ENCODE measurements around the gene AKAP8L. TPM values are rescaled to one million over a fixed set of nuclear protein-coding genes. Genes with fewer than 3 reads are reported as not detected.

The AKAP8L gene
- total and polyA plus RNA-seq, 12 donors = 48.3 to 652 (median 131) TPM

GRCh38 chr19:15432018-15432494 lies 13.3 kb upstream of the AKAP8L start:
- 0 to 3% (median 1%) methylated on average over 6 to 39 of the region's 44 CpGs for WGBS, 4 donors
- intact Hi-C loops (cut with DNase I) = no loop called here
- H3K4me1 ChIP-seq (replicated peaks in 1 of 2) = peaks cover 27 to 32% of the 10 kb centered on the region in 2 donors
- peak overlapping the region; percentile 5 to 96 (median 76) for H3K4me3 ChIP-seq
- no peaks in the 10 kb centered on the region for H3K27me3 ChIP-seq
- H3K36me3 ChIP-seq (replicated peaks in 1 of 2) = peaks cover 0 to 10% of the 10 kb centered on the region in 2 donors
- DNase-seq = no peak
- TF ChIP-seq POLR2A (IDR thresholded peaks at IDR 0.05) (no peak), CTCF (IDR thresholded peaks at IDR 0.05) (no peak)
- H3K27ac ChIP-seq = peak overlapping the region in 2 of 5 donors; percentile 30 to 97
- H3K9me3 ChIP-seq (replicated peaks in 1 of 3) = no peaks in the 10 kb centered on the region

- H3K4me3 ChIP-seq = peak overlapping the region; percentile 5 to 96 (median 76)
- H3K36me3 ChIP-seq (replicated peaks in 1 of 2) = peaks cover 0 to 16% of the 10 kb centered on the region in 2 donors
- DNase-seq = no peak
- intact Hi-C loops (cut with DNase I) = no loop called here
- H3K4me1 ChIP-seq (replicated peaks in 1 of 2) = peaks cover 27 to 32% of the 10 kb centered on the region in 2 donors
- WGBS, 4 donors = 8 to 13% (median 9%) methylated on average over 7 of the region's 7 CpGs
- no peaks in the 10 kb centered on the region for H3K9me3 ChIP-seq (replicated peaks in 1 of 3)
- H3K27ac ChIP-seq = peak overlapping the region in 1 of 5 donors; percentile 30
- no peaks in the 10 kb centered on the region for H3K27me3 ChIP-seq
- TF ChIP-seq POLR2A (IDR thresholded peaks at IDR 0.05) (no peak), CTCF (IDR thresholded peaks at IDR 0.05) (no peak)
These were observed 12.7 kb upstream of the AKAP8L start for GRCh38 chr19:15431396-15432017.

- no peak overlapping the region for H3K27ac ChIP-seq
- H3K36me3 ChIP-seq (replicated peaks in 1 of 2) = peaks cover 0 to 23% of the 10 kb centered on the region in 2 donors
- no peaks in the 10 kb centered on the region for H3K9me3 ChIP-seq (replicated peaks in 1 of 3)
- intact Hi-C loops (cut with DNase I) = no loop called here
- 69 to 82% (median 71%) methylated on average over 6 to 10 of the region's 10 CpGs for WGBS, 4 donors
- no peak for TF ChIP-seq CTCF (IDR thresholded peaks at IDR 0.05)
- TF ChIP-seq POLR2A (IDR thresholded peaks at IDR 0.05) = no peak
- H3K4me1 ChIP-seq (replicated peaks in 1 of 2) = peaks cover 27 to 32% of the 10 kb centered on the region in 2 donors
- H3K27me3 ChIP-seq = no peaks in the 10 kb centered on the region
- no peak for DNase-seq
- H3K4me3 ChIP-seq = peak overlapping the region in 1 of 4 donors; percentile 96
These were observed 11.8 kb upstream of the AKAP8L start for GRCh38 chr19:15430526-15431120.

- no peak for DNase-seq
These were observed 11.2 kb upstream of the AKAP8L start for GRCh38 chr19:15429825-15430467.

More at GRCh38 chr19:15429825-15430467, 11.2 kb upstream of the AKAP8L start:
- intact Hi-C loops (cut with DNase I) = no loop called here
- Histone ChIP-seq H3K36me3 (replicated peaks in 1 of 2) (peaks cover 0 to 28% of the 10 kb centered on the region in 2 donors), H3K9me3 (replicated peaks in 1 of 3) (no peaks in the 10 kb centered on the region), H3K27ac (no peak overlapping the region), H3K4me3 (no peak overlapping the region), H3K4me1 (replicated peaks in 1 of 2) (peaks cover 27 to 32% of the 10 kb centered on the region in 2 donors), H3K27me3 (no peaks in the 10 kb centered on the region)
- WGBS, 4 donors = 87 to 91% (median 89%) methylated on average over 15 to 24 of the region's 24 CpGs
- no peak for TF ChIP-seq POLR2A (IDR thresholded peaks at IDR 0.05)
